Measurements from ENCODE around the gene SLC26A9. TPM values are rescaled to one million over a fixed set of nuclear protein-coding genes. Genes with fewer than 3 reads are reported as not detected.
"Not testable (repeated sequence)": the region's sequence is repeated elsewhere in the genome, so short reads cannot be mapped to it uniquely, and the experiment has no call there.

The SLC26A9 gene
- total RNA-seq, 6 experiments from 2014 or later = not detected

- Mint-ChIP-seq H3K4me3 (no peak overlapping the region), H3K4me1 (ENCODE audit: low read depth) (peaks cover 13% of the 10 kb centered on the region), H3K9me3 (no peaks in the 10 kb centered on the region), H3K27ac (no peak overlapping the region), H3K36me3 (ENCODE audit: low read depth) (no peaks in the 10 kb centered on the region), H3K27me3 (ENCODE audit: insufficient read depth) (peaks cover 11% of the 10 kb centered on the region)
- no peak for TF ChIP-seq CTCF (IDR thresholded peaks at IDR 0.05)
- DNase-seq = no peak
Measured at GRCh38 chr1:205913451-205914154, 29.7 kb downstream of the SLC26A9 start.

- Mint-ChIP-seq H3K27me3 (ENCODE audit: insufficient read depth) (peaks cover 7% of the 10 kb centered on the region), H3K4me1 (ENCODE audit: low read depth) (peaks cover 10% of the 10 kb centered on the region; the same call in 1 of the 2 replicates), H3K4me3 (no peak overlapping the region), H3K9me3 (no peaks in the 10 kb centered on the region), H3K36me3 (ENCODE audit: low read depth) (no peaks in the 10 kb centered on the region; the same call in 1 of the 2 replicates), H3K27ac (no peak overlapping the region; the same call in 1 of the 2 replicates)
- TF ChIP-seq CTCF (IDR thresholded peaks at IDR 0.05) = peak; percentile 85
- DNase-seq = peak; percentile 53
Measured at GRCh38 chr1:205907794-205908193, 35.5 kb downstream of the SLC26A9 start.

GRCh38 chr1:205905095-205905494 is 38.2 kb downstream of the SLC26A9 start:
- not testable (repeated sequence) for H3K4me1 Mint-ChIP-seq (ENCODE audit: low read depth); H3K27ac Mint-ChIP-seq; DNase-seq; H3K36me3 Mint-ChIP-seq (ENCODE audit: low read depth); H3K4me3 Mint-ChIP-seq; H3K9me3 Mint-ChIP-seq
- peaks cover 23% of the 10 kb centered on the region for H3K27me3 Mint-ChIP-seq (ENCODE audit: insufficient read depth)

GRCh38 chr1:205896351-205896750 is 46.9 kb downstream of the SLC26A9 start:
- no peak overlapping the region for H3K27ac Mint-ChIP-seq
- peaks cover 10% of the 10 kb centered on the region; the same call in 1 of the 2 replicates for H3K27me3 Mint-ChIP-seq (ENCODE audit: insufficient read depth)
- H3K9me3 Mint-ChIP-seq = peaks cover 10% of the 10 kb centered on the region
- DNase-seq = no peak
- no peak overlapping the region for H3K4me3 Mint-ChIP-seq
- no peak for TF ChIP-seq CTCF (IDR thresholded peaks at IDR 0.05)
- H3K36me3 Mint-ChIP-seq (ENCODE audit: low read depth) = peaks cover 13% of the 10 kb centered on the region
- no peaks in the 10 kb centered on the region for H3K4me1 Mint-ChIP-seq (ENCODE audit: low read depth)

GRCh38 chr1:205894119-205894518 is 49.1 kb downstream of the SLC26A9 start:
- H3K36me3 Mint-ChIP-seq (ENCODE audit: low read depth) = peaks cover 13% of the 10 kb centered on the region

GRCh38 chr1:205892175-205892574 is 51.1 kb downstream of the SLC26A9 start:
- not testable (repeated sequence) for H3K27me3 Mint-ChIP-seq (ENCODE audit: insufficient read depth); DNase-seq; H3K4me1 Mint-ChIP-seq (ENCODE audit: low read depth); H3K4me3 Mint-ChIP-seq
- peaks cover 13% of the 10 kb centered on the region for H3K36me3 Mint-ChIP-seq (ENCODE audit: low read depth)
- H3K9me3 Mint-ChIP-seq = peaks cover 10% of the 10 kb centered on the region
- H3K27ac Mint-ChIP-seq = peak overlapping the region; percentile 34; the same call in 1 of the 2 replicates

More at GRCh38 chr1:205894119-205894518, 49.1 kb downstream of the SLC26A9 start:
- not testable (repeated sequence) for H3K27ac Mint-ChIP-seq; H3K4me1 Mint-ChIP-seq (ENCODE audit: low read depth); H3K27me3 Mint-ChIP-seq (ENCODE audit: insufficient read depth); DNase-seq; H3K4me3 Mint-ChIP-seq
- peaks cover 10% of the 10 kb centered on the region for H3K9me3 Mint-ChIP-seq

- not testable (repeated sequence) for H3K9me3 Mint-ChIP-seq; H3K4me1 Mint-ChIP-seq (ENCODE audit: low read depth); H3K36me3 Mint-ChIP-seq (ENCODE audit: low read depth); H3K27me3 Mint-ChIP-seq (ENCODE audit: insufficient read depth)
- peak; percentile 60 for DNase-seq
- 0 out of 2 replicates have a peak overlapping the region, but pooled peaks have one; percentile 12 for H3K4me3 Mint-ChIP-seq
- peak overlapping the region; percentile 34; the same call in 1 of the 2 replicates for H3K27ac Mint-ChIP-seq
Measured at GRCh38 chr1:205891481-205891880, 51.8 kb downstream of the SLC26A9 start.

- DNase-seq; H3K36me3 Mint-ChIP-seq (ENCODE audit: low read depth); H3K9me3 Mint-ChIP-seq; H3K27me3 Mint-ChIP-seq (ENCODE audit: insufficient read depth); H3K4me1 Mint-ChIP-seq (ENCODE audit: low read depth): not testable (repeated sequence)
- H3K4me3 Mint-ChIP-seq = 0 out of 2 replicates have a peak overlapping the region, but pooled peaks have one; percentile 4
- peak overlapping the region; percentile 45 for H3K27ac Mint-ChIP-seq
Measured at GRCh38 chr1:205890631-205891030, 52.6 kb downstream of the SLC26A9 start.

GRCh38 chr1:205889706-205890105 is 53.5 kb downstream of the SLC26A9 start:
- not testable (repeated sequence) for H3K4me1 Mint-ChIP-seq (ENCODE audit: low read depth); H3K9me3 Mint-ChIP-seq; H3K27me3 Mint-ChIP-seq (ENCODE audit: insufficient read depth); H3K36me3 Mint-ChIP-seq (ENCODE audit: low read depth)
- DNase-seq = peak; percentile 80
- H3K27ac Mint-ChIP-seq = peak overlapping the region; percentile 76
- peak overlapping the region; percentile 72 for H3K4me3 Mint-ChIP-seq

- not testable (repeated sequence) for H3K4me1 Mint-ChIP-seq (ENCODE audit: low read depth); H3K27me3 Mint-ChIP-seq (ENCODE audit: insufficient read depth); DNase-seq; H3K36me3 Mint-ChIP-seq (ENCODE audit: low read depth); H3K9me3 Mint-ChIP-seq
- peak overlapping the region; percentile 76 for H3K27ac Mint-ChIP-seq
- H3K4me3 Mint-ChIP-seq = peak overlapping the region; percentile 72
Measured at GRCh38 chr1:205889006-205889405, 54.2 kb downstream of the SLC26A9 start.
